Mesodermal cell (in vitro differentiated cells): Measurements from ENCODE around the gene C17orf50.

ENCODE experiments used
- H3K27ac ChIP-seq: 2 replicates; pipeline ENCODE4 v1.7.0; 2013; ENCODE audit warnings: mild to moderate bottlenecking, low read depth, low read length, moderate library complexity; ENCODE audit not compliant: severe bottlenecking
- H3K36me3 ChIP-seq: 2 replicates; pipeline ENCODE4 v1.7.1; 2013; ENCODE audit warnings: mild to moderate bottlenecking, low read length, moderate library complexity; ENCODE audit not compliant: control insufficient read depth, insufficient read depth
- H3K4me1 ChIP-seq: one replicate; pipeline ENCODE4 v1.7.1; 2013; ENCODE audit warnings: mild to moderate bottlenecking, low read length; ENCODE audit not compliant: insufficient read depth, control insufficient read depth, poor library complexity, severe bottlenecking
- H3K4me3 ChIP-seq: 2 replicates; pipeline ENCODE4 v1.7.0; 2013; ENCODE audit warnings: low read length, control low read depth, mild to moderate bottlenecking; ENCODE audit not compliant: insufficient read depth, poor library complexity, severe bottlenecking; ENCODE audit errors: extremely low read depth
- H3K9me3 ChIP-seq: 2 replicates; pipeline ENCODE4 v1.7.1; 2013; ENCODE audit warnings: mild to moderate bottlenecking, low read length, moderate library complexity; ENCODE audit not compliant: control insufficient read depth
- WGBS, 2 experiments: methylation state at CpG; one replicate each; pipeline ENCODE4 v1.1.5; 2013; ENCODE audit warnings: missing lambda C conversion rate in 2 of 2; ENCODE audit not compliant: insufficient coverage in 2 of 2; 5-methylcytosine and 5-hydroxymethylcytosine counted together

Gene C17orf50

DNA sequence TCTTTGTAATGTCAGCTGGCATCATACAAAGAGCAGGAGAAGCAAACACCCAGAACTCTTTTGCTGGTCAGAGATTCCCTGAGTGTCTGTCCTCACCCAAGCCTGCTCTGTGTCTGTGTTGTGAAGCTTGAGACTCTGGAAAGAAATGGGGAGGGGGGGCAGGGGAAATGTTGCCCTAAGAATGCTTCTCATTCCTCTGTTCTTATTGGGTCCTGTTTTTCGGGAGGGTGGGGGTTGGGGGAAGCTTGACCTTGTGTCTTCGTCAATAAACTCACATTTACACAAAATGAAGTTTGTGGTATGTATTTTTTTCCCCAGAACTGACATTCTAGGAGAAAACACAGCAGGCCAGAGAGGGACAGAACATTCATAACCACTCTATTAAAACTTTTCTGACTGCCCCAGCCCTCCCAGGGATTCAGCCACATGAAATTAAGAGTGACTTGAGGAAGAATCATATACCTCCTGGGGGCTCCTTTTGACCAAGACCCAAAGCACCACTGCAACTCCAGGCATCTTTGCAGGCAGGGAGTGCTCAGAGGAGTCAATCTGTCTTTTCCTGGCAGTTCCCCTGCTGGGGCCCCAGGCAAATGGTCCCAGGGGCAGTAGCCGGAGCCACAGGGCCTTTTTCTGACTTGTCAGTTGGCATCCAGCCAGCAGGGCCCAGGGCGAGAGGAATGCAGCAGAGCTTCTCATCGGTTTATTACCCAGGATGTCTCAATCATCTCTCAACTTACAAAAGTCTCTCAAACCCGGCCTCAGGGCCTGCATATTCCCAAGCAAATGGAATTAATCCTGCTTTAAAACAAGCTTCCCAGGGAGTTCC, 34.3 kb upstream of the C17orf50 start:
- Histone ChIP-seq H3K36me3 (peaks cover 52% of the 10 kb centered on the region), H3K9me3 (no peaks in the 10 kb centered on the region), H3K27ac (peak overlapping the region; percentile 86), H3K4me3 (no peak overlapping the region), H3K4me1 (peaks cover 32% of the 10 kb centered on the region)
- WGBS, 2 experiments = 25 to 33% methylated on average over 4 of the region's 6 CpGs

DNA sequence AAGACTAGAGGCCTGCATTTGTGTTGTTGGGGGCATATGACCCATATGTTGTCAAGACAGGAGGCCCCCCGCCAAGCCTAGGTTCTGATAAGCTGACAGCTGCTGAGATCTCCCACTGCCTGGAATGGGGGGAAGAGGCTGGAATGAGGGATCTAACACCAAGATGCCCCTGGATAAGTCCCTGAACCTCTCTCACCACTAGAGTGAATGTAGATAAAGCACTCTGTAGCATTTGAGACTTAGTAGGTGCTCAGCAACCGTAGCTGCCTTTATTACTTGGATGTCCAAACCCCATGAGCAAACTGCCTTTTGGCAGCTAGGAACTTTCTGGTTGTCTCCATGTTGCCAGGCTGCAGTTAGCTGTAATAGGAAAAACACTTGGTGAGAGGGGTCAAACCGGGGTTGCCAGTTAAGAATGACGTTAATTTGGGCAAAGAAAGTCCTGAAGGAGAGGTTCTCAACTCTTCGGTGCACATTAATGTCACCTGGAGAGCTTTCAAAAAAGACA, 33.7 kb upstream of the C17orf50 start:
- no peaks in the 10 kb centered on the region for H3K9me3 ChIP-seq
- peaks cover 47% of the 10 kb centered on the region for H3K36me3 ChIP-seq
- H3K4me1 ChIP-seq = peaks cover 32% of the 10 kb centered on the region
- no peak overlapping the region for H3K4me3 ChIP-seq
- H3K27ac ChIP-seq = peak overlapping the region; percentile 86
- WGBS, 2 experiments = 72 to 92% methylated on average over 4 to 5 of the region's 5 CpGs

DNA sequence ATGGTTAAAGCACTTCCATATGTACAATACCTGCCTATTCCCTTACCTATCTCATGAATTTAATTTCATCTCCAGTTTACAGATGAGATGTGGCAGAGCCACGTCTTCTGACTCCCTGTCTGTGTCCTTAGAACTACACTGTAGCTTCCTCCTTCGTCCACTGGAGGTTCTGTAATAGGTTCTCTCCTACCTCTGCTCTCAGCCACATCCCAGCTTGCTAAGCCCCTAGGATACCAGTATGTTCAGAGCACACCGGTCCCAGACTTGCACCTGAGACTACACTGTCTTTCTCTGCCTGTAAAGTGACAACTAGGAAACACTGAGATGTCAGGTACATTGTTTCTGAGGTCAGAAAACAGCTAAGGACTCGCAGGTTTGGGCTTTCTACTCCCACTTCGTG, 33.1 kb upstream of the C17orf50 start:
- H3K27ac ChIP-seq = no peak overlapping the region
- WGBS, 2 experiments = 90 to 97% methylated on average over 4 to 5 of the region's 5 CpGs
- H3K4me1 ChIP-seq = peaks cover 32% of the 10 kb centered on the region
- peaks cover 46% of the 10 kb centered on the region for H3K36me3 ChIP-seq
- no peaks in the 10 kb centered on the region for H3K9me3 ChIP-seq
- no peak overlapping the region for H3K4me3 ChIP-seq

DNA sequence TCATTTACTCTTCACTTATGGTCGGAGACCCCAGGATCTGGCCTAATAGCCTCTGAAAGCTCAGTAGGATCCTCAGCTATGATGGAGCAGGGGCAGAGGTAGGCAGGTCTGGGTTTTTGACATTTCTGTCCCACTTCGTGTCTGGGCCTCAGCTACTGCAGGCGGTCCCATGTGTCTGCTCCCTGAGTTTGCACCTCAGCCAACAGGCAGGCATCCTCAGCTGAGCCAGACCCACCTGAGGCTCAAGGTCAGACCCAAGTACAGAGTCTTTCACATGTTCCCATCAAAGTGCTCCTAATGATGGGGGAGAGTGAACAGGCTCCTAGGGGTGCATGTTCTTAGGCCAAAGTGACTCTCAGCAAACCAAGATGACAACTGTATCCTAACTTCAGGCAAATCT, 32.1 kb upstream of the C17orf50 start:
- 85 to 94% methylated on average over 2 to 3 of the region's 3 CpGs for WGBS, 2 experiments

DNA sequence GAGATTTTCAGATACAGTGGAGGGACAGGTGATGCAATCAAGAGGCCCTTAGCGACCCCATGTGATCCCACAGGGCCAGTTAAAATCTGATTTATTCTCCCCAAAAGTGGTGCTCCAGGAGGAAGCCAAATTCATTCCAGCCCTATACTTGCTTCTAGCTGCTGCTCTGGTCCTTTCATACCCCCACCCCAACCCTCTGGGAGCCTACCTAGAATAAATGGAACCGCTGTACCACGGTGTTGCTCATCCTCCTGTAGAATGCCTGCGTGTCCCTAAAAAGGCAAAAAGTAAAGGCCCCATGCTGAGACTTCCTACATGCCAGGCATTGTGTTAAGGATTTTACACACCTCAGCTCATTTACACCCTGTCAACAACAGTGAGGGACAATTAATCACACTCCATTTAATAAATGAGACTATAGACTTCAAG, 31.3 kb upstream of the C17orf50 start:
- WGBS, 2 experiments = 20 to 30% methylated on average over 2 to 4 of the region's 4 CpGs
- Histone ChIP-seq H3K27ac (no peak overlapping the region), H3K9me3 (no peaks in the 10 kb centered on the region), H3K4me3 (no peak overlapping the region), H3K4me1 (peaks cover 32% of the 10 kb centered on the region), H3K36me3 (peaks cover 36% of the 10 kb centered on the region)

More for the DNA sequence above, 32.1 kb upstream of the C17orf50 start:
- H3K4me1 ChIP-seq = peaks cover 32% of the 10 kb centered on the region
- H3K9me3 ChIP-seq = no peaks in the 10 kb centered on the region
- H3K36me3 ChIP-seq = peaks cover 38% of the 10 kb centered on the region
- no peak overlapping the region for H3K4me3 ChIP-seq
- H3K27ac ChIP-seq = no peak overlapping the region

DNA sequence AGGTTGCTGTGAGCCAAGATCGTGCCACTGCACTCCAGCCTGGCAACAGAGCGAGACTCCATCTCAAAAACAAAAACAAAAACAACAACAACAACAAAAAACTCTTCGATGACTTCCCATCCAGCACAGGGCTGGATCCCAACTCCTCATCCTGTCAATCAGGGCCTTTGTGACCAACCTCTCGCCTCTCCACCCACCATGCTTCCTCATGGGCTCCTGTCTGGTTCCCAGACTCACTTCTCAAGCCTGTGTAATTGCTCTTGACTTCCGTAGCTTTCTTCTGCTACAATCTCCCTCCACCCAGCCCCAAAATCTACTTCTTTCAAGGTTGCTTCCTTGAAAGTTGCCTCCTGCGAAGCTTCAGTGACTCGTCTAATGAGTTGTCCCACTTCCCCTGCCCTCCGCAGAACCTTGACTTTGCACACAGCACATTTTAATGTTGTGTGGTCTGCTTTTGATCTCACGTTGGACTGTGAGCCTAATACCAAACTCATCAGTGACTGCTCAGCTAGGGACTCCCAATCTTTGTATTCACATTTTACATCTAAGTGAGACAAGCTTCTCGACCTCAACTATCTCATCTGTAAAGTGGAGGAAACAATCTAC, 30.2 kb upstream of the C17orf50 start:
- 65 to 73% methylated on average over 3 to 6 of the region's 10 CpGs for whole genome bisulfite sequencing, 2 experiments
- Histone ChIP-seq H3K27ac (peak overlapping the region; percentile 49), H3K4me1 (peaks cover 24% of the 10 kb centered on the region)

DNA sequence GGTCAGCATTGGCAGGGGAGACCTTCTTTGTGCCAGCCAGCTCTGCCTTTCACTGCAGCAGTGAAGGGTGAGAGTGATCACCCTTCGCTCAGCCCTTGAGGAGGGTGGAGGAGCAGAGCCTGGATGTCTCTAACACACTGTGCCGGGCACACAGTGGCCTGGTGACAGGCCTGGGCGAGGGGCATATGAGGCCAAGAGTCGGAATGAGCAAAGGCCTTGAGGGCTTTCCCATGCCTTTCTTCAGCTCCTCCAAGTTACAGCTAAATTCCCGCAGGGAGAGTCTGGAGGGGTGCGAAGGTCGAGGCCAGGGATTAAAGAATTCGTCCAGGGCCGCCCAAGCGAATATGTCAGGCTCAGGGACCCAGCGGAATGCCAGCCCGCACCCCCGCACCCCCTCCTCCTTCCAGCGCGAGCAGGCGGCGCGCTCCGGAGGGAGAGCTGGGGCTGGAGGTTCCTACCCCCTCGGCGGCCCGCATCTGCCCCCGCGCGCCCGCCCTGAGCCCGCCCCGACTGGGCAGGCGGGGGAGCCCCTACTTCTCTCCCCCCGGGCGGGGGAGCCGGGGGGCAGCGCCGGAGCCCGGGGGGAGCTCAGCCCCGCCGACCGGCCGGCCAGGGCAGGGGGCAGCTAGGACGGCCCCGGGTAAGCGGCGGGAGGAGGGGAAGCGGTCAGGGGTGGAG, 29.3 kb upstream of the C17orf50 start, which contains the start of gene RASL10B:
Gene RASL10B, plus strand, starts transcription at position 401 of the 678 bp plus-strand sequence. CDS start 3,546 bp downstream, outside the sequence.
- peak within 1 kb of the TSS; percentile 62 for H3K4me3 ChIP-seq
- H3K27ac ChIP-seq = peak within 1 kb of the TSS; percentile 49
- H3K9me3 ChIP-seq = no peaks in the 10 kb centered on the region
- peaks cover 15% of the 10 kb centered on the region for H3K4me1 ChIP-seq
- peaks cover 23% of the 10 kb centered on the region for H3K36me3 ChIP-seq
- WGBS, 2 experiments = 4 to 6% methylated on average over 19 to 20 of the region's 44 CpGs

More for the DNA sequence above, 30.2 kb upstream of the C17orf50 start:
- Histone ChIP-seq H3K9me3 (no peaks in the 10 kb centered on the region), H3K4me3 (no peak overlapping the region), H3K36me3 (peaks cover 28% of the 10 kb centered on the region)

DNA sequence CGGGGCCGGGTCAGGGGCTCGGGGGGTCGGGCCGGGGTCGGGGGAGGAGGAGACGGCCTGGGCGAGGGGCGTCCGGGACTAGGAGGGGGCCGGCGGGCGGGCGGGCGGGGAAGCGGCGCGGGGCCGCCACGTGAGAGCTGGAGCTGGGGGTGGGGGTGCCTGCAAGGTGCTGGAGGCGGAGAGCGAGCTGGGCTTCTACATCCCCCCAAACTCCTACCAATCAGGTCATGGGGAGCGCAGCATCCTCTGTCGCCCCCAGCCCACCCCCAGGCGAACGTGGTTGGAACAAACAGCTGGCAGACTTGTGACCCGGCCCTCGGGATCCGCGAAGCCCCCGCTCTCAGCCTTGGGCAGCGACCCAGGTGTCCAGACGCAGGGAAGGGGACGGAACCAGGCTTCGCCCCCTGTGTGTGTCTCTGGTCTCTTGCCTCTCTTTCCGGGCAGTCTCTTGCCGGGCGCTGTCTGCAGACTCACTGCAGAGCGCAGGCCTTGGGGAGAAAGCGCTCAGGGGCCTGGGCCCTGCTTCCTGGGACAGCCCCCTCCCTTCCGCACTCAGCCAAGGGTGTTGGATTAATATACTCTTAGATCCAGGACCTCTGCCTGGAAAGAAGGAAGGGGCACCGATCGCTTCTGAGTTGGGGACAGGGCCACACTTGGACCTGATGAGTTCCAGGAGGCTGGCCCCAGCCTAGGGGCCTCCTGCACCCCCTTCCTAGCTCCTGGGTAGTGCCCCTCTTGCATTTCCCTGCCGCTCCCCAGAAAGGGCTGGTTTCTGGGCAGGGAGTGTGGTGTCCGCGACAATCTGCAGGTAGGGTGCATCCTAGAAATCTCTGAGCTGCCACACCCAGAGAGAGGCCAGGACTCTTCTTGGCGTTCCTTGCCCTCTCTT, 28.5 kb upstream of the C17orf50 start:
- peaks cover 17% of the 10 kb centered on the region for H3K36me3 ChIP-seq
- H3K27ac ChIP-seq = no peak overlapping the region
- 1 to 12% methylated on average over 16 to 21 of the region's 47 CpGs for WGBS, 2 experiments
- H3K4me1 ChIP-seq = peaks cover 12% of the 10 kb centered on the region
- H3K9me3 ChIP-seq = no peaks in the 10 kb centered on the region
- peak overlapping the region; percentile 62 for H3K4me3 ChIP-seq

DNA sequence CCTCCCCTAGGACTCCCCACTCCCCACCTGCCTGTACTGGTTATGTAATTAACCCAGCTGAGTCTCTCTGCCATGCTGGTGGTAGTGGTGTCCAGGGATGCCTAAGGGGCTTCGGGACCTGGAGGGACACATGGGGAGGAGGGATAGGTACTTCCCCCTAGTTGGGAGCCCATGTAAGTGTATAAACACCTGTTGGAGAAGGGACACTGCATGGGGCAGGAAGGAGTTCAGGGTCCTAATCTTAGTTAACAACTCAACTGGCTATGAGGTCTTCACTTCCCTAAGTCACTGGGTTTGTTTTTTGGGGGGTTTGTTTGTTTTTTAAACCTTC, 27.9 kb upstream of the C17orf50 start:
- 71% methylated on average over 1 of the region's 1 CpG; no CpG with 5 or more reads in 1 of the 2 experiments for WGBS, 2 experiments
- Histone ChIP-seq H3K27ac (no peak overlapping the region), H3K36me3 (peaks cover 12% of the 10 kb centered on the region), H3K4me3 (peak overlapping the region; percentile 62), H3K4me1 (peaks cover 12% of the 10 kb centered on the region), H3K9me3 (no peaks in the 10 kb centered on the region)

DNA sequence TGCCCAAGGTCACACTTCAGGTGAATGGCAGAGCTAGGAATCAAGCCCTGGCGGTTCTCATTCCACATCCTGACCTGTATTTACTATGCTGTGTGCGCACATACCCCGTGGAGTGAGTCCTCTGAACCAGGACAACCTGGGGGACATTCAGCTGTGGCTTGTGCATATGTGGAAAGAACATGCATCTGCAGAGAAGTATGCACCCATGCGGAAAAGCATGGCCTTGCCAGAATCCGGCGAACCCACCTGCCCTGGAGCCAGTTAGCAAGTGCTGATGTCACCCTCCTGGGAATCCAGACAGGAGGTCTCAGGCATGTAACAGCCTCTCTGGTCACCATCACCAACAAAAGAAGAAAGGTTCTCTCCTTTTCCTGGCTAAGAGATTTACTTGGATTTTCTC, 27.3 kb upstream of the C17orf50 start:
- WGBS, 2 experiments = 88 to 96% methylated on average over 5 to 6 of the region's 6 CpGs
- Histone ChIP-seq H3K36me3 (peaks cover 10% of the 10 kb centered on the region), H3K27ac (no peak overlapping the region), H3K4me1 (peaks cover 12% of the 10 kb centered on the region), H3K4me3 (no peak overlapping the region), H3K9me3 (no peaks in the 10 kb centered on the region)
